ENCODE results near the gene COMMD4.
"Not testable (repeated sequence)": the region's sequence is repeated elsewhere in the genome, so short reads cannot be mapped to it uniquely, and the experiment has no call there.

Gene COMMD4

DNA sequence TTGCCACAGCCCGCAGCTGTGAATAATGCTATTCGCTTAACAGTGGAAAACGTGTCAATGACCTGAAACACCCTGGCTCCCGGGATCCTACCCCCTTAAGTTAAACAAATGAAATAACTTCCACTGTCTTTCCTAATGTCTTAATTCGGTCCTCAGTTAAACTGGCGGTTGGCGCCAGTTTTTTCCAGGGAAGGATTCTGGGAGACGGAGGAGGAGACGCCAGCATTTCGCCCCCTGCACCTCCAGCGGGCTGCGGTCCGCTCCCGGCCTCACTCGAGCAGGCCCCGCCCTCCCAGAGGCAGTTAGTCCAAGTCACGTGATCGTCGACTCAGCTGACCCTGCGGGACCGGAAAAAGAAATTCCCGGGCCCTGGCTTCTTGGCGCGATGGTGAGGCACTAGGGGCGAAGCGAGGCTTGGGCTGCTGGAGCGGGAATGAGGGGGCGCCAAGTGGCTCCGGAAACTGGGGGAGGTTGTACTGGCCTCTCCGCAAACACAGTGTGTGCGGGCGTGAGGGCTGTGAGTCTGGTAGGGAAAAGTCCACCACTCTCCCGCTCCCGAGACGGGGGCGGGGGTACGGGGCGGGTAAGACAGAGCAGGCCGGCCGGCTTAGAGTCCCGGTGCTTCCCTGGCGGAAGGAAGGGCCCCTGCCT lies at the start of gene COMMD4:
TSS of gene COMMD4 (plus strand) at position 359 of the 651 bp plus-strand sequence. CDS start at position 386, 27 bp downstream.
- in situ Hi-C loops (cut with MboI; ENCODE audit: low pct_unique_long_range_greater_than_20kb, low sequenced_read_pairs, unreplicated experiment) = no loop called here
- TF ChIP-seq, protein P1, sequence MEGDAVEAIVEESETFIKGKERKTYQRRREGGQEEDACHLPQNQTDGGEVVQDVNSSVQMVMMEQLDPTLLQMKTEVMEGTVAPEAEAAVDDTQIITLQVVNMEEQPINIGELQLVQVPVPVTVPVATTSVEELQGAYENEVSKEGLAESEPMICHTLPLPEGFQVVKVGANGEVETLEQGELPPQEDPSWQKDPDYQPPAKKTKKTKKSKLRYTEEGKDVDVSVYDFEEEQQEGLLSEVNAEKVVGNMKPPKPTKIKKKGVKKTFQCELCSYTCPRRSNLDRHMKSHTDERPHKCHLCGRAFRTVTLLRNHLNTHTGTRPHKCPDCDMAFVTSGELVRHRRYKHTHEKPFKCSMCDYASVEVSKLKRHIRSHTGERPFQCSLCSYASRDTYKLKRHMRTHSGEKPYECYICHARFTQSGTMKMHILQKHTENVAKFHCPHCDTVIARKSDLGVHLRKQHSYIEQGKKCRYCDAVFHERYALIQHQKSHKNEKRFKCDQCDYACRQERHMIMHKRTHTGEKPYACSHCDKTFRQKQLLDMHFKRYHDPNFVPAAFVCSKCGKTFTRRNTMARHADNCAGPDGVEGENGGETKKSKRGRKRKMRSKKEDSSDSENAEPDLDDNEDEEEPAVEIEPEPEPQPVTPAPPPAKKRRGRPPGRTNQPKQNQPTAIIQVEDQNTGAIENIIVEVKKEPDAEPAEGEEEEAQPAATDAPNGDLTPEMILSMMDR (IDR thresholded peaks at IDR 0.05; ENCODE audit: extremely low read depth, insufficient read depth, missing control alignments) = no peak
- peak; percentile 65 for DNase-seq (ENCODE audit: low spot score)

DNA sequence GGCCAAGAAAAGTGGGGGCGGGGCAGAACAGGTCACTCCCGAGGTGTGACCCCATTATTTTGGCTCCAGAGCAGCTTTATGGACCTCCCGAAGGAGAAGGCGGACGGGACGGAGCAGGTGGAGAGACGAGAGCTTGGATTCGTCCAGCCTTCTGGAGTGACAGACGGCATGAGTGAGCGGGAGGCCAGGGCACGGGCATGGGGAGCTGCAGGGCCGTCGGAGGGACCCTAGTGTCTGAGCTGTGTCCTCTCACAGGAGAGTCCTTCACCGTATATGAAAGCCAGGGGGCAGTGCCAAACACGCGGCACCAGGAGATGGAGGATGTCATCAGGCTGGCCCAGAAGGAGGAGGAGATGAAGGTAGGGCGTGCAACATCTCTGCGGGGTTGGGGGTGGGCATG lies 42.2 kb upstream of the COMMD4 start:
- DNase-seq (ENCODE audit: low spot score); in situ Hi-C loops (cut with MboI; ENCODE audit: low pct_unique_long_range_greater_than_20kb, low sequenced_read_pairs, unreplicated experiment): not testable (repeated sequence)

DNA sequence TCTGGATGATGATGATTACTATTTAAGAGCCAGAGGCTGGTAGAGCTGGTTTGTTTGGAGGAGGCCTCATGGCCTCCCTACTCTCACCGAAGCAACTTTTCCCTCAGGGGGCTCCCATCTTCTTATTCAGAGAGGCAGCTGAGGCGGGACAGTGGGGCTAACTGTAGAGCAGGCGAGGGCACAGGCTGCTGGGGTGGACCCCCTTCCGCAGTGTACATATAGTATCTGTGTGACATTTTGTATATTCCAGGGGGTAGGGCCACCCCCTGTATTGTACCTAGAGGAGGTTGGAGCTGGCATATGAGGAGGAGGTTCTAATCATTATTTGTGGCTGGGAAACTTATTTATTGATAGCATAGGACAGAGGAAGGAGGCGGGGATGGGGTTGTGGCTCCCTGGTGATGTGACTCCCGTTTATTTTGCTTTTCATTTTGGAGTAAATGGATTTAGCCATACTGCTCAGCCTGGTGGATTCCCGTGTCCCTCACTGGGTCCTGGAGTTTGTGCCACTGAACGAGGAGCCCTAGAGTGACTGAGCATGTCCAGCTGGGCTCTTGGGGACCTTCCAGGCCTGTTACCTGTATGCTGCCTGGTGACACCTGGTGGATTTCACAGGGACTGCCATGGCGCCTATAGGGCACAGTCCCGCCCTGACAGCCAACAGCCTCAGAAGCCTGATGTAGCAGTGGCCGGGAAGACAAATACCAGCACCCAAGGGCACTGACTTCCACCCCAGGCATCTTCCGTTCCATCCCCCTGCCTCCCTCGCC lies 37.1 kb upstream of the COMMD4 start:
- not testable (repeated sequence) for DNase-seq (ENCODE audit: low spot score)

DNA sequence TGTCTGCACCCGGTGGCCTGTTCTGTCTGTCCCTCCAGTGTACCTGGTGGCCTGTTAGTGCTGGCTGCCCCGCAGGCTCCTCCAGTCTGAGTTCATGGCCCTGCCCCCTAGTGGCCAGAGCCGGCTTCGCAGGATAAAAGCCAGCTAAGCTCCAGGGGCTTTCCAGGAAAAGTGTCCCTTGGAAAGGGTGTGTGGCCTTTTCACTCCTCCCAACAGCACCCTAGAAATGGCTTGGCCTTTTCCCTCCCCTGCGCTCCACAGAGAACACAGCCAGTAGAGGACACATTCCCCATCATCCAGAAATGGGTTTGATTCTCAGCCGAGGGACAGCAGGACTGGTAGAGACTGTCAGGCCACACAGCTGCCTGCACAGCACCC lies 36.6 kb upstream of the COMMD4 start:
- DNase-seq (ENCODE audit: low spot score); in situ Hi-C loops (cut with MboI; ENCODE audit: low pct_unique_long_range_greater_than_20kb, low sequenced_read_pairs, unreplicated experiment): not testable (repeated sequence)
- TF ChIP-seq, protein P1 (IDR thresholded peaks at IDR 0.05; ENCODE audit: extremely low read depth, insufficient read depth, missing control alignments) = peak; percentile 48

More for the DNA sequence above, 37.1 kb upstream of the COMMD4 start:
- in situ Hi-C loops (cut with MboI; ENCODE audit: low pct_unique_long_range_greater_than_20kb, low sequenced_read_pairs, unreplicated experiment) = not testable (repeated sequence)

DNA sequence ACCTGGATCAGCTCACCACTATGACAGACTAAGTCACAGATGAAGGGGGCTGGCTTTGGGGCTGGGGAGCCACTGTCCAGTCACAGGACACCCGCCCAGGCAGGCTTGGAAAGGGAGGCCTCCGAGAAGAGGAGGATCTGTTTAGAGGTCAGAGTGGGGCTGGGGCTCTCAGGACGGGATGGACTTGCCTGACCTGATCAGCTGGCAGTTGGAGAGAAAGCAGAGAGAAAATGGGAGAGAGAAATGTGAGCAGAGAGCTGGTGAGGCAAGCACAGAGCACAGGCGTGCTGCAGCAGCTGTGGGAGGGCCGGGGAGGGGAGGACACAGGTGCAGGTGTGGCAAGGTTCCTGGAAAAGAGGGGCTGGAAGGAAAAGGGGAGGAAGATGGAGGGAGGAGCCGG lies 35.8 kb upstream of the COMMD4 start:
- in situ Hi-C loops (cut with MboI; ENCODE audit: low pct_unique_long_range_greater_than_20kb, low sequenced_read_pairs, unreplicated experiment) = loop anchor here (25.0 kb wide), 1 partner anchor 138 kb away; no protein-coding TSS in a partner anchor
- not testable (repeated sequence) for DNase-seq (ENCODE audit: low spot score)

DNA sequence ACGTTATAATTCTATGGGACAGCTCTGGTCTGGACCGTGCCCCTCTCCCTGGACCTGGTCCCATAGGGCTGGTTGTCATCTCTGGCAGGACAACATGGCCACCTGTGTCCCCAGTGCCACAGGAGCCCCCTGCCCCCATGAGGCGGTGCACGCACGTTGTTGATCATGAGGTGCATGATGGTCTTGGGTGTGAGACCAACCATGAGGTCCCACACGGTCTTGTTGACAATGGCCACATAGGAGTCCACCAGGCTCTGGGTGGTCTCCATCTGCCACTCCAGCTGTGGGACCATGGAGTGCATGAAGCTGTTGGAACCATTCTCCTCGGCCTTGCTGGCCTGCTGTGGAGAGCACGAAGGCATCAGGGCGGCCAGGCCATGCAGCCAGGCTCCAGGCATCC lies 33.5 kb upstream of the COMMD4 start:
- in situ Hi-C loops (cut with MboI; ENCODE audit: low pct_unique_long_range_greater_than_20kb, low sequenced_read_pairs, unreplicated experiment) = loop anchor here (25.0 kb wide), 1 partner anchor 140 kb away; no protein-coding TSS in a partner anchor
- TF ChIP-seq, protein P1 (IDR thresholded peaks at IDR 0.05; ENCODE audit: extremely low read depth, insufficient read depth, missing control alignments) = no peak
- DNase-seq (ENCODE audit: low spot score) = no peak

DNA sequence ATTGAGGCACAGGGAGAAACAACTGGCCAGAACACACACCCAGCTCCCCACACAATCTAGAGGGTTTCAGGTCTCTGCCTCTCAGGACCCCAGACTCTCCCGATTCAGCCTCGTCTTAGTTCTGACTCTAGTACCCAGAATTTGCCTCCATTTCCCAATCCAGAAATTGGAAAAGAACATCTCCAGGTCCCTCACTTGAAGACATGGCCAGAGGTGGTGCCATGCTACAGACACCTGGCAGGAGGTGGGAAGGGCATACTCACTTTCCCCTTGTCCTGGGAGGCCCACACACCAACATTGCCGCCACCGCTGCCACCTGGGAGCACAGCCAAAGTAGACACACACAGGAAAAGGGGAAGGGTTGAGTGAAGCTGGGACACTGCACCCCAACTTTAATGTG lies 33.1 kb upstream of the COMMD4 start:
- not testable (repeated sequence) for DNase-seq (ENCODE audit: low spot score)
- in situ Hi-C loops (cut with MboI; ENCODE audit: low pct_unique_long_range_greater_than_20kb, low sequenced_read_pairs, unreplicated experiment) = loop anchor here (25.0 kb wide), 1 partner anchor 140 kb away; no protein-coding TSS in a partner anchor

DNA sequence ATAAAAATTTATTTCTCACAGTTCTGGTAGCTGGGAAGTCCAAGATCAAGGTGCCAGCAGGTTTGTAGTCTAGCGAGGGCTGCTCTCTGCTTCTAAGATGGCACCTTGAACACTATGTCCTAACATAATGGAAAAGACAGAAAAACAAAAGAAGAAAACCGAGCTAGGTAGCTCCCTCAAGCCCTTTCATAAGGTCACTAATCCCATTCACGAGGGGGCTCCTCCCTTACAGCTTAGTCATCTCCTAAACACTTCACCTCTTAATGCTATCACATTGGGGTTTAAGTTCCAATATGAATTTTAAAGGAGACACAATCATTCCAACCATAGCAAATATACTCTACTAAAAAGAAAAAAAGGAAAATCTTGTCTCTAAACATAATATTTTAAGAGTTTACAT lies 29.7 kb upstream of the COMMD4 start:
- TF ChIP-seq, protein P1 (IDR thresholded peaks at IDR 0.05; ENCODE audit: extremely low read depth, insufficient read depth, missing control alignments) = no peak
- in situ Hi-C loops (cut with MboI; ENCODE audit: low pct_unique_long_range_greater_than_20kb, low sequenced_read_pairs, unreplicated experiment) = loop anchor here (25.0 kb wide), 1 partner anchor 144 kb away; no protein-coding TSS in a partner anchor
- DNase-seq (ENCODE audit: low spot score) = no peak

Measured in GM13977 (cell line).